HEK293 (cell line): Measurements from ENCODE around the gene CKB.
"Not testable (repeated sequence)": the region's sequence is repeated elsewhere in the genome, so short reads cannot be mapped to it uniquely, and the experiment has no call there.

Experiments
- CTCF ChIA-PET: fragments of 350-600 bp; formaldehyde crosslinking; extraction: SDS; loops from one replicate; lab custom pipeline; 2021; ENCODE audit warnings: antibody characterized with exemption; lab: Yijun Ruan, JAX
- POLR2A ChIA-PET: fragments of 300-600 bp; formaldehyde crosslinking; extraction: SDS; loops from one replicate; lab custom pipeline; 2020; ENCODE audit warnings: antibody characterized with exemption, inconsistent platforms; lab: Yijun Ruan, JAX
- H3K27ac ChIP-seq: fragments of 200-500 bp; sonication (Bioruptor generic); 2 replicates; pipeline ENCODE4 v1.5.1; 2014; ENCODE audit warnings: low read depth, low read length, control low read depth, inconsistent platforms; ENCODE audit errors: extremely low read depth
- H3K36me3 ChIP-seq, 2 experiments: fragments of 200-500 bp in 1 of 2; sonication (Bioruptor generic) in 1 of 2; 1 replicate in 1 of 2; 2 replicates in 1 of 2; pipeline ENCODE4 v1.5.1; 2014 to 2017; ENCODE audit warnings: inconsistent platforms in 2 of 2, low read length in 2 of 2; ENCODE audit not compliant: control insufficient read depth in 2 of 2, insufficient read depth in 1 of 2
- H3K4me1 ChIP-seq: fragments of 200-500 bp; sonication (Bioruptor generic); 2 replicates; pipeline ENCODE4 v1.5.1; 2014; ENCODE audit warnings: mild to moderate bottlenecking, low read length, inconsistent platforms; ENCODE audit not compliant: control insufficient read depth, insufficient read depth
- H3K4me3 ChIP-seq: 2 replicates; pipeline ENCODE4 v1.5.1; 2011; ENCODE audit warnings: low read depth, mild to moderate bottlenecking, control low read depth, low read length, moderate library complexity
- H3K9me3 ChIP-seq: fragments of 200-500 bp; sonication (Bioruptor generic); 2 replicates; pipeline ENCODE4 v1.5.1; 2014; ENCODE audit warnings: low read depth, low read length, inconsistent platforms; ENCODE audit not compliant: control insufficient read depth, insufficient read depth
- BCL11A ChIP-seq: fragments of 450-650 bp; formaldehyde crosslinking; IDR thresholded peaks from 2 replicates; pipeline ENCODE4 v1.5.1; 2016; ENCODE audit warnings: low read depth, missing biosample characterization, missing genetic modification characterization
- EGR2 ChIP-seq: fragments of 450-650 bp; formaldehyde crosslinking; IDR thresholded peaks from 2 replicates; pipeline ENCODE4 v1.5.1; 2016; ENCODE audit warnings: low read depth, missing biosample characterization, missing genetic modification characterization
- GLIS1 ChIP-seq: fragments of 450-650 bp; formaldehyde crosslinking; IDR thresholded peaks from 2 replicates; pipeline ENCODE4 v1.5.1; 2016; ENCODE audit warnings: missing biosample characterization, missing genetic modification characterization
- GLIS2 ChIP-seq: fragments of 450-650 bp; formaldehyde crosslinking; IDR thresholded peaks from 2 replicates; pipeline ENCODE4 v1.5.1; 2016; ENCODE audit warnings: missing biosample characterization, missing genetic modification characterization
- HOXC10 ChIP-seq: sonication (generic); formaldehyde crosslinking; IDR thresholded peaks from 2 replicates; pipeline ENCODE4 v1.8.1; 2023; ENCODE audit warnings: mild to moderate bottlenecking, missing genetic modification reagents
- KLF1 ChIP-seq: fragments of 450-650 bp; formaldehyde crosslinking; IDR thresholded peaks from 2 replicates; pipeline ENCODE4 v1.5.1; 2016; ENCODE audit warnings: missing biosample characterization, missing genetic modification characterization
- KLF8 ChIP-seq: fragments of 450-650 bp; formaldehyde crosslinking; IDR thresholded peaks from 2 replicates; pipeline ENCODE4 v1.5.1; 2016; ENCODE audit warnings: missing biosample characterization, missing genetic modification characterization
- KLF9 ChIP-seq: fragments of 450-650 bp; formaldehyde crosslinking; IDR thresholded peaks from 2 replicates; pipeline ENCODE4 v1.5.1; 2016; ENCODE audit warnings: missing biosample characterization, missing genetic modification characterization, low read depth
- MYNN ChIP-seq: fragments of 450-650 bp; formaldehyde crosslinking; IDR thresholded peaks from 2 replicates; pipeline ENCODE4 v1.5.1; 2016; ENCODE audit warnings: missing biosample characterization, missing genetic modification characterization, borderline replicate concordance
- PRDM1 ChIP-seq: fragments of 450-650 bp; formaldehyde crosslinking; IDR thresholded peaks from 2 replicates; pipeline ENCODE4; 2016; ENCODE audit warnings: missing biosample characterization, missing genetic modification characterization
- PRDM10 ChIP-seq: fragments of 450-650 bp; formaldehyde crosslinking; IDR thresholded peaks from 2 replicates; pipeline ENCODE4 v1.5.1; 2016; ENCODE audit warnings: missing biosample characterization, missing genetic modification characterization
- PRDM6 ChIP-seq: fragments of 450-650 bp; formaldehyde crosslinking; IDR thresholded peaks from 2 replicates; pipeline ENCODE4 v1.5.1; 2017; ENCODE audit warnings: missing biosample characterization, missing genetic modification characterization
- SCRT2 ChIP-seq: fragments of 450-650 bp; formaldehyde crosslinking; IDR thresholded peaks from 2 replicates; pipeline ENCODE4 v1.5.1; 2016; ENCODE audit warnings: missing biosample characterization, missing genetic modification characterization
- WT1 ChIP-seq: fragments of 450-650 bp; formaldehyde crosslinking; IDR thresholded peaks from 2 replicates; pipeline ENCODE4 v1.5.1; 2016; ENCODE audit warnings: missing biosample characterization, missing genetic modification characterization
- ZBTB10 ChIP-seq: fragments of 450-650 bp; formaldehyde crosslinking; IDR thresholded peaks from 2 replicates; pipeline ENCODE4 v1.5.1; 2016; ENCODE audit warnings: missing biosample characterization, missing genetic modification characterization
- ZBTB20 ChIP-seq: fragments of 450-650 bp; formaldehyde crosslinking; IDR thresholded peaks from 2 replicates; pipeline ENCODE4 v1.5.1; 2016; ENCODE audit warnings: missing biosample characterization, missing genetic modification characterization
- ZBTB8A ChIP-seq: fragments of 450-650 bp; formaldehyde crosslinking; IDR thresholded peaks from 2 replicates; pipeline ENCODE4 v1.5.1; 2016; ENCODE audit warnings: missing biosample characterization, missing genetic modification characterization
- ZFHX2 ChIP-seq: fragments of 450-650 bp; formaldehyde crosslinking; conservative IDR thresholded peaks from 2 replicates; pipeline ENCODE4 v1.5.1; 2016; ENCODE audit warnings: missing biosample characterization, missing genetic modification characterization
- ZNF133 ChIP-seq: fragments of 450-650 bp; formaldehyde crosslinking; IDR thresholded peaks from 2 replicates; pipeline ENCODE4 v1.5.1; 2016; ENCODE audit warnings: missing biosample characterization, missing genetic modification characterization
- ZNF146 ChIP-seq: fragments of 450-650 bp; formaldehyde crosslinking; IDR thresholded peaks from 2 replicates; pipeline ENCODE4 v1.5.1; 2016; ENCODE audit warnings: missing biosample characterization, missing genetic modification characterization
- ZNF148 ChIP-seq: fragments of 450-650 bp; formaldehyde crosslinking; IDR thresholded peaks from 2 replicates; pipeline ENCODE4 v1.5.0; 2017; ENCODE audit warnings: missing biosample characterization, missing genetic modification characterization, borderline replicate concordance
- ZNF155 ChIP-seq: fragments of 450-650 bp; formaldehyde crosslinking; IDR thresholded peaks from 2 replicates; pipeline ENCODE4 v1.5.1; 2016; ENCODE audit warnings: missing biosample characterization, missing genetic modification characterization
- ZNF202 ChIP-seq: fragments of 450-650 bp; formaldehyde crosslinking; IDR thresholded peaks from 2 replicates; pipeline ENCODE4 v1.5.1; 2016; ENCODE audit warnings: missing biosample characterization, missing genetic modification characterization, borderline replicate concordance
- ZNF221 ChIP-seq: fragments of 450-650 bp; formaldehyde crosslinking; IDR thresholded peaks from 2 replicates; pipeline ENCODE4 v1.5.1; 2017; ENCODE audit warnings: missing biosample characterization, missing genetic modification characterization, borderline replicate concordance
- ZNF433 ChIP-seq: fragments of 450-650 bp; formaldehyde crosslinking; IDR thresholded peaks from 2 replicates; pipeline ENCODE4 v1.5.1; 2016; ENCODE audit warnings: missing biosample characterization, missing genetic modification characterization, low read depth
- ZNF600 ChIP-seq: fragments of 450-650 bp; formaldehyde crosslinking; IDR thresholded peaks from 2 replicates; pipeline ENCODE4 v1.5.1; 2016; ENCODE audit warnings: missing biosample characterization, missing genetic modification characterization
- ZNF701 ChIP-seq: fragments of 450-650 bp; formaldehyde crosslinking; IDR thresholded peaks from 2 replicates; pipeline ENCODE4 v1.5.1; 2016; ENCODE audit warnings: missing biosample characterization, missing genetic modification characterization

CKB gene

GRCh38 chr14:103512701-103513611 lies 9.7 kb downstream of the CKB start (continued):
- no peak for TF ChIP-seq ZNF202 (tag by site-specific recombination)
- TF ChIP-seq ZNF701 (tag by site-specific recombination): no peak
- 0 out of 2 replicates have a peak, but pooled peaks have one; percentile 29 for TF ChIP-seq PRDM10 (tag by site-specific recombination)
- peak; percentile 52 for TF ChIP-seq SCRT2 (tag by site-specific recombination)
- TF ChIP-seq EGR2 (tag by site-specific recombination): peak; percentile 54; the same call in 1 of the 2 replicates
- no peak for TF ChIP-seq ZNF146
- no peak for TF ChIP-seq ZNF155
- TF ChIP-seq ZNF433 (tag by site-specific recombination): no peak
- no peak for TF ChIP-seq ZBTB8A (tag by site-specific recombination)
- TF ChIP-seq GLIS2 (tag by site-specific recombination): peak; percentile 29; the same call in 1 of the 2 replicates
- TF ChIP-seq ZNF221: no peak
- no peak for TF ChIP-seq HOXC10 (CRISPR knock-in tag)
- TF ChIP-seq ZBTB20 (tag by site-specific recombination): peak; percentile 16; the same call in 1 of the 2 replicates
- TF ChIP-seq ZBTB10 (tag by site-specific recombination): 0 out of 2 replicates have a peak, but pooled peaks have one; percentile 15
- no peak for TF ChIP-seq PRDM1 (tag by site-specific recombination)
- TF ChIP-seq ZFHX2: peak; percentile 80
- no peak for TF ChIP-seq KLF9 (tag by site-specific recombination)
- TF ChIP-seq KLF8: no peak
- peak; percentile 61 for TF ChIP-seq WT1 (tag by site-specific recombination)
- TF ChIP-seq KLF1: peak; percentile 88
- peak; percentile 94 for TF ChIP-seq GLIS1 (tag by site-specific recombination)
- TF ChIP-seq ZNF600: peak; percentile 94
- TF ChIP-seq PRDM6 (tag by site-specific recombination): no peak
- no peak for TF ChIP-seq BCL11A (tag by site-specific recombination)
- TF ChIP-seq MYNN (tag by site-specific recombination): no peak
- TF ChIP-seq ZNF133 (tag by site-specific recombination): no peak
- TF ChIP-seq ZNF148: no peak

GRCh38 chr14:103512180-103512579 lies 10.4 kb downstream of the CKB start:
- H3K4me1 ChIP-seq, H3K9me3 ChIP-seq, H3K4me3 ChIP-seq, POLR2A ChIA-PET: not testable (repeated sequence)
- Histone ChIP-seq H3K27ac (peak overlapping the region; percentile 62), H3K36me3 (peaks cover 3 to 38% of the 10 kb centered on the region in 2 experiments; a peak in 2 of 3 replicates)
- CTCF ChIA-PET: interaction anchor here (1.6 kb wide), 1 partner anchor 33 kb away, joined by 5 read pairs; no protein-coding TSS in a partner anchor
